ENCODE measurements around the gene PRKCI.
"Not testable (repeated sequence)": the region's sequence is repeated elsewhere in the genome, so short reads cannot be mapped to it uniquely, and the experiment has no call there.

PRKCI gene

DNA sequence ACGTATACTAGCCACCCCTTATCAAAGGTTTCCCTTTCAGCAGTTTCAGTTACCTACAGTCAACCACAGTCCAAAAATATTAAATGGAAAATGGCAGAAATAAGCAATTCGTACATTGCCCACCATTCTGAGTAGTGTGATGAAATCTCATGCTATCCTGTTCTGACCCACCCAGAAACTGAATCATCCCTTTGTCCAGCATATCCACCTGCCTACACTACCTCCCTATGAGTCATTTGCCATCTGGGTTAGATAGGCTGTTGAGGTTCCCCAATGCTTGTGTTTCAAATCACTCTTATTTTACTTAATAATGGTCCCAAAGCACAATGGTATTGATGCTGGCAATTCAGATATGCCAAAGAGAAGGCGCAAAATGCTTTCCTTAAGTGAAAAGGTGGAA is 25.4 kb upstream of the PRKCI start:
- TF ChIP-seq, protein P1, sequence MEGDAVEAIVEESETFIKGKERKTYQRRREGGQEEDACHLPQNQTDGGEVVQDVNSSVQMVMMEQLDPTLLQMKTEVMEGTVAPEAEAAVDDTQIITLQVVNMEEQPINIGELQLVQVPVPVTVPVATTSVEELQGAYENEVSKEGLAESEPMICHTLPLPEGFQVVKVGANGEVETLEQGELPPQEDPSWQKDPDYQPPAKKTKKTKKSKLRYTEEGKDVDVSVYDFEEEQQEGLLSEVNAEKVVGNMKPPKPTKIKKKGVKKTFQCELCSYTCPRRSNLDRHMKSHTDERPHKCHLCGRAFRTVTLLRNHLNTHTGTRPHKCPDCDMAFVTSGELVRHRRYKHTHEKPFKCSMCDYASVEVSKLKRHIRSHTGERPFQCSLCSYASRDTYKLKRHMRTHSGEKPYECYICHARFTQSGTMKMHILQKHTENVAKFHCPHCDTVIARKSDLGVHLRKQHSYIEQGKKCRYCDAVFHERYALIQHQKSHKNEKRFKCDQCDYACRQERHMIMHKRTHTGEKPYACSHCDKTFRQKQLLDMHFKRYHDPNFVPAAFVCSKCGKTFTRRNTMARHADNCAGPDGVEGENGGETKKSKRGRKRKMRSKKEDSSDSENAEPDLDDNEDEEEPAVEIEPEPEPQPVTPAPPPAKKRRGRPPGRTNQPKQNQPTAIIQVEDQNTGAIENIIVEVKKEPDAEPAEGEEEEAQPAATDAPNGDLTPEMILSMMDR (IDR thresholded peaks at IDR 0.05), result no peak
- TF ChIP-seq ZFX (IDR thresholded peaks at IDR 0.05; ENCODE audit: borderline replicate concordance), result no peak
- no peak overlapping the region for H3K27ac ChIP-seq

DNA sequence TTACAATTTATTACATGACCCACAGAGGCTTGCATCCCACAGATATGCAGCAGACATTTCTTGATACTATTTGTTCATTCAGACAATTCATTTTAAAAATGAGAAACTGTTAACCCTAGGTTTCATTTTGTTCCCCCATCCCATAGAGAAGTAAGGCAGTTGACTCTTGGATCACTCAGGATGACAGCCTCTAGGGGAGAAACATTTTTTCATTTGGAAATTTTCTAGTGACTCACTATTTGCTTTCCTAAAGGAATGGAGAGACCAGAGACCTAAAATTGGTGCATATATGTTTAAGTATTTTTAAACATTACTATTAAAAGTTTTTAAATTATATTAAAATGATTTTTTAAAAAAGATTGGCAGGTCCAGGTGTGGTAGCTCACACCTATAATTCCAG is 21.2 kb upstream of the PRKCI start:
- TF ChIP-seq, protein P1 (IDR thresholded peaks at IDR 0.05), result no peak
- no peak for TF ChIP-seq ZFX (IDR thresholded peaks at IDR 0.05; ENCODE audit: borderline replicate concordance)
- H3K27ac ChIP-seq, result no peak overlapping the region

DNA sequence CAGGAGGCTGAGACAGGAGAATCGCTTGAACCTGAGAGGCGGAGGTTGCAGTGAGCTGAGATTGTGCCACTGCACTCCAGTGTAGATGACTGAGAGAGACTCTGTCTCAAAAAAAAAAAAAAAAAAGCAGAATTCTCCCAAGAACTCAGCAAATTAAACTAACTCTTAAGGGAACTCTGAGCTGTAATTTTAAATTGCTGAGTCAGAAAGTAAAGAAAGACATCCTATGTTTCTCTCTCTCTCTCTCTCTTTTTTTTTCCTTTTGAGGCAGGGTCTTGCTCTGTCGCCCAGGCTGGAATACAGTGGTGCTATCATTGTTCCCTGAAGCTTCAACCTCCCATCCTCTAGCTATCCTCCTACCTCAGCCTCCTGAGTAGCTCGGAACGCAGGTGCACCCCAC is 20.7 kb upstream of the PRKCI start:
- TF ChIP-seq, protein P1 (IDR thresholded peaks at IDR 0.05), result no peak
- TF ChIP-seq ZFX (IDR thresholded peaks at IDR 0.05; ENCODE audit: borderline replicate concordance), result no peak
- H3K27ac ChIP-seq, result no peak overlapping the region

DNA sequence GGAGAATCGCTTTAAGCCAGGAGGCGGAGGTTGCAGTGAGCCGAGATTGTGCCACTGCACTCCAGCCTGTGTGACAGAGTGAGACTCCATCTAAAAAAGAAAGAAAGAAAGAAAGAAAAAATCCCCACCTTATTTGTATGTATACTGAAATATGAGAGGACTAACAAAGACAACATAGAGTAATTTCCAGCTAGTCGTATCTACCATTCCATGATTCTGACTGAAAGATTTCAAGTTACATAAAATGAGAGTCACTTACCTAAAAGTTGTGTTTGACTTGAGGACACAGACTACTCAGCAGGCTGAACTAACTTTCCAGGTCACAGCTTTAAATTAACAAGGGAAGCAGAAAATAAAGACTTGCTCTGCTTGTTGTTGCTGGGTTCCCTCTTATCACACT is 18.8 kb upstream of the PRKCI start:
- no peak for TF ChIP-seq ZFX (IDR thresholded peaks at IDR 0.05; ENCODE audit: borderline replicate concordance)
- TF ChIP-seq, protein P1 (IDR thresholded peaks at IDR 0.05), result no peak
- H3K27ac ChIP-seq, result no peak overlapping the region

DNA sequence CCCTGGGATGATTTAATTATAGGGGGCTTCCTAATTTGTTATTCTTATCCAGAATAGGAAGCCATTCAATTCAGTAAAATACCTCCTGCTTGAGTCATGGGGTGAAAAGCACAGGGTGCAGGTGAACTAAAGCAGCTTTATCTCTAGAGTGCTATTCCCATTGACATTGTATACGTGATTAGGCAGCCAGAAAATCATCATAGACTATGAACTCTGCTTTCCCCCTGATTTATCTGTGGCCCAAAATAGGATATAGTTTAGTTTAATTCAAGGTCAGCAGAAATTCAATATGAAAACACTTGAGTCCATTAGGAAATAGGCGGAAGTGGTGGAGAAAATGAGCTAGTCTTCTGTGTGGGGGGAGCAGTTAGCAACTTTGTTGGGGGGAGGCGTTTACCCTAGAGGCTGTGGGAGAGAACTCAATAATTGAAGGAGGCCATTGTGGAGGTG is 18.2 kb upstream of the PRKCI start:
- no peak for TF ChIP-seq ZFX (IDR thresholded peaks at IDR 0.05; ENCODE audit: borderline replicate concordance)
- H3K27ac ChIP-seq, result no peak overlapping the region

DNA sequence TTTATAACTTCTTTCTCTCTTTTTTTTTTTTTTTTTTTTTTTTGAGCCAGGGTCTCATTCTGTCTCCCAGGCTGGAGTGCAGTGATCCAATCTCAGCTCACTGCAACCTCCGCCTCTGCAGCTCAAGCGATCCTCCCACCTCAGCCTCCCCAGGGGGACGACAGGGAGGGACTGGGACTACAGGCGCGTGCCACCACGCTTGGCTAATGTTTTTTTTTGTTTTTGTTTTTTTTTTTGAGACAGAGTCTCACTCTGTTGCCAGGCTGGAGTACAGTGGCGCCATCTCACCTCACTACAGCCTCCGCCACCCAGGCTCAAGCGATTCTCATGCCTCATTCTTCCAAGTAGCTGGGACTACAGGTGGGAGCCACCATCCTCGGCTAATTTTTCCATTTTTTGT is 17.7 kb upstream of the PRKCI start:
- no peak for TF ChIP-seq ZFX (IDR thresholded peaks at IDR 0.05; ENCODE audit: borderline replicate concordance)
- TF ChIP-seq, protein P1 (IDR thresholded peaks at IDR 0.05), result no peak
- H3K27ac ChIP-seq, result no peak overlapping the region

DNA sequence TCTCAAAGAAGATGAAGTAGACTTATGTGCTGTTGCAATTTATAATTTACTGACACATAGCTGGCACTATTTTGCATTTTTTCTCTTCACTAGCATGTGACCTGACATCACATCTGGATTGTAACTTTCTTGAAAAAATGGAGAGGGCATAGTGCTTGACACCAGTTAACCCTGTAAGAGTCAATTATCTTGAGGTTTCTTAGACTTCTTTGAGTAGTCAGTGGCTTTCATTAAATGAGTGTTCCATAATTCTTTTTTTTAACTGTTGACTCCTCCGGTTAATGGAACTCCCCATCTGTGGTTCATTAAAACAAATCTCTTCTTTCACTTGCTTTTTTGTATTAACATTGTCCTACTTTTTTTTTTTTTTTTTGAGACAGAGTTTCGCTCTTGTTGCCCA is 16.9 kb upstream of the PRKCI start:
- H3K27ac ChIP-seq, result no peak overlapping the region
- TF ChIP-seq, protein P1 (IDR thresholded peaks at IDR 0.05), result no peak
- TF ChIP-seq ZFX (IDR thresholded peaks at IDR 0.05; ENCODE audit: borderline replicate concordance), result no peak

DNA sequence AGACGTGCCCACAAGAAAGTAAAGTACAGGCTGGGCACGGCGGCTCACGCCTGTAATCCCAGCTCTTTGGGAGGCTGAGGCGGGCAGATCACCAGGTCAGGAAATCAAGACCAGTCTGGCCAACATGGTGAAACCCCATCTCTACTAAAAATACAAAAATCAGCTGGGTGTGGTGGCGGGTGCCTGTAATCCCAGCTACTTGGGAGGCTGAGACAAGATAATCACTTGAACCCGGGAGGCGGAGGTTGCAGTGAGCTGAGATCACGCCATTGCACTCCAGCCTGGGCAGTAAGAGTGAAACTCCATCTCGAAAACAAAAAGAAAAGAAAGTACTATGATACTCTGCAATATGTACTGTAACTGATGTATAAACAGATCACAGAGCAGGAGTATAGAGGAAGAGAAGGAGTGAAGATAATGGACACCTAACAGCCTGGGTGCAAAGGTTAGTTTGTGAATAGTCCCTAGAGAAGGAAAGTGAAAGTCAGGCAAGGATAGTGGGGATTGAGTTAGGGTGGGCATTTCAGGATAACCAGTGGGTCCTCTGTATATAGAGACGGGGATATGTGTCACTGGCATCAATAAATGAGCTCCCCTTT is 16.0 kb upstream of the PRKCI start:
- H3K27ac ChIP-seq, result not testable (repeated sequence)
